IPS-NIHi7 (cell line): Measurements from ENCODE around the gene LRRN2.
"Not testable (repeated sequence)": the region's sequence is repeated elsewhere in the genome, so short reads cannot be mapped to it uniquely, and the experiment has no call there.

ENCODE experiments used
- DNase-seq: peaks from one replicate; pipeline ENCODE4 v3.0.0; 2012; ENCODE audit warnings: mixed read lengths; ENCODE audit errors: extremely low spot score

Gene LRRN2

GRCh38 chr1:204575221-204576190, 110.0 kb downstream of the LRRN2 start:
- no peak for DNase-seq

GRCh38 chr1:204574865-204575163, 110.7 kb downstream of the LRRN2 start:
- DNase-seq = no peak

GRCh38 chr1:204574016-204574864, 111.3 kb downstream of the LRRN2 start:
- DNase-seq = no peak

DNA sequence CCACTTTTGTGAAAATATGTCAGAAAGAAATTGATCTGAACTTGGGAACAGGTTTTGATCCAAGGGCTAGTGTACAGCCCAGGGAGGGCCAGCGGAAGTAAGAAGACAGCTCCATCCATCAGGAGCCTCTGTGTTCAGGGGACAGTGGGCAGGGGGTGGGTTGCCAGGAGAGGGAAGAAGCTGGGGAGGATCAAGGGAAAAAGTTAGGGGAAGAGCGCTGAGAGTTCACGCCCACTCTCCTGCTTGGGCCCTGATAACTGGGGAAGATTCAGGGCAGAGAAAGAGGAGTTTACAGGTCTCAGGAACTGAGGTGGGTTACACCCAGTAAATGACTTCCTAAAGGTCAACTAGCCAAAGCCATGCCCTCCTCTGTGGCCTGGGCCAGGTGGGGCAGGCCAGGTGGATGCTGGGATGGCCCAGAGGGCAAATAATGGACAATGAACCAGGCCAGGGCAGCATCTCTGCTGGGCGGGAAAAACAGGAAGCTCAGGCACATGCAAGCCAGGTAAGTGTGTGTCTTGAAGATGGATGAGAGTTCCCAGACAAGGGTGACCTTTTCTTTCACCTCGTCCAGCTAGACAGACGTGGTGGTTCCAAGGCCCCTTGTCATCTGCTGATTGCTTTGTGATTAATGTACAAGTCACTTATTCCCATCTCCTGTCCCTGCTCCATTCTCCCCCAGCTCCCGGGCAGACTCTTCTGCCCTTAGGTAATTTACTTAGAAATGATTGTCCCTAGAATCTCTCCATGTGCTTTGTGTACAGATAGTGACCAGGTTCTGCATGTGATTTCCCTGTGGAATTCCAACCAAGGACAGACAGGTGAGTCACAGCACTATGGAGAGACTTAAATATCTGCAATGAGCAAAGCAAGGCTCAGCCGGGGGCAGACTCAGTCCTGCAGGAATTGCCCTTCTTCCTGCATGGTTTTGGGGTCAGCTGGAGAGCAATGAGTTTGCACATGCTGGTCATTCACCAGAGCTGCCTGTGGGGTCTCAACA, 112.3 kb downstream of the LRRN2 start:
- no peak for DNase-seq

GRCh38 chr1:204571631-204572030, 113.9 kb downstream of the LRRN2 start:
- no peak for DNase-seq

DNA sequence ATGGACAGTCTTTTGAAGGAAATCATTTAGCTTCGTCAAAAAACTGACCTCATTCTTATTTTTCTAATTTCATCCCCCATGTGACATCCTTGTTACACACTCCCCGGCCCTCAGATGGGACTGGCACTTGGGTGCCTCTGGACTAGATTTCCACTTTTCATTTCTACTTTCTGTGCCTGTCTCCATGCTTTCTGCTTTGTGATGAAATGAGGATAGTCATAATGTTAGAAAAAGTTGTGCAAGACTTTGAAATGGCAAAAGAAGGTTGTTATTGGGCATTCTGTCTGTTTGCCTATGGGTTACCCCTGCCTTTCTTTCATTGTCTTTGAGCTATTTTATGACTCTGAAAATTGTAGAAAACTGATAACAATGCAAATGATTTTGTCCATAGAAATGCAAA, 114.4 kb downstream of the LRRN2 start:
- DNase-seq = no peak

GRCh38 chr1:204570021-204570420, 115.5 kb downstream of the LRRN2 start:
- not testable (repeated sequence) for DNase-seq

- DNase-seq = no peak
Observed at GRCh38 chr1:204569478-204569877, 116.1 kb downstream of the LRRN2 start.

DNA sequence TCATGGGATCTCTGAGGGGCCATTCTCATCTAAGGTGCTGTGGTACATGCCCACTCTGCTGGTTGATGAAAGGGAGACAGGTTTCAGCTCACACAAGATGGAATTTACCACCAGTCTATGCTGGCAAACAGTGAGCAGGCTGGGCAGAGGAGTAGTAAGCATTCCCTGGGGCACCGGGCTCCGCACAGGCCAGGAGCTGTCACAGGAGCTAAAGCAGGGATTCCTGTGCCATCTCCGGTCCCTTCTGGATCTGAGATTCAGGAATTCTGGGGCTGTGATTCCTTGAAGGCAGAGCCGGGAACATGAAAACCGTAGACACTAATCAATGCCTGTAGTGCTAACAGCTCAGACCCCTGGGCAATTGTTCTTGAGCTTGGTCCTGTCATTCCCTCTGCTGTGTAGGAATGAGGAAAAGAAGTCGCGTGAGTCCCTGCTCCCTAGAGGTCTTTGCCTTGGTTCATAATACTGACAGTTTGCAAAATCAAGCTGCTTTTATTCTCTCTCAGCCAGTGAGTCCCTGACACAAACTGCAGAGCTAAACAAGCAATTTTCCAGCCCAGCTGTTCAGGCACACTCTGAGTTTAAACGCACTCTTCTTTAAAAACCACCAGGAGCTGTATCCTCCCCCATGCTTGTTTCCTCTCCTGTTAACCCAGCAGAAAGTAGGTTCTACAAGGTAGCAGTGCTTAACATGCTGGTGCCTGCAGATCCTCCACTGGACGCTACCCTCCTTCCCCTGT, 116.8 kb downstream of the LRRN2 start:
- no peak for DNase-seq
